WI38 (cell line): ENCODE data around the gene SECISBP2.

Experiments
- H3K4me3 ChIP-seq: 2 replicates; pipeline ENCODE4 v1.5.1; 2011; ENCODE audit warnings: low read depth, mild to moderate bottlenecking, control low read depth, low read length
- TF ChIP-seq, protein P1 (sequence below): IDR thresholded peaks from 2 replicates; pipeline ENCODE4 v1.5.1; 2012; ENCODE audit warnings: low read depth, mild to moderate bottlenecking, control low read depth, low read length

SECISBP2 gene

DNA sequence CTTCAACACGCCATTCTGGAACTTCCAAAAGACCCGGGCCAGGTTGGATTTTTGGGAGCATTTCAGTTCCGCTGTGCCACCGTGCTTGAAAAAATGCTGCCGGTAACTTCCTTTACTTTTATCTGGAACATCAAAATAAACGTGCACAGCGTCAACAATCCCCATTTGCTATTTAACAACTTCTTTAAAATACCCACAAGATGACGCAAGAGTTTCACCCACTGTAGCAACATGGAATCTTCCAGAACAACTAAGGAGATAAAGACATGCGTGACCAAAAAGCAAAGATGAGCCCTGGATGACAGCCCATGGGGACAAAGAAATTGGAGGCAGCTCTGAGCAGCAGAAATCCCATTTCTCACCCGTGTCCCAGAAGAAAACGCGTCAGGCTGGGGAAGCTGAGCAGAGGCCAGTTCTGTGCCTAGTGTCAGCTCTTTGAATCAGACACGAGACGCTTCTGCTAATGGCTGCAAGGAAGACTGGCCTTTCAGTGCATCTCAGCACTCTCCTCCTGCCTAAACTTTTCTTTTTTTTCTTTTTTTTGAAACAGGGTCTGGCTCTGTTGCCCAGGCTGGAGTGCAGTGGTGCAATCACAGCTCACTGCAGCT lies 61.3 kb downstream of the SECISBP2 start:
- TF ChIP-seq, protein P1, sequence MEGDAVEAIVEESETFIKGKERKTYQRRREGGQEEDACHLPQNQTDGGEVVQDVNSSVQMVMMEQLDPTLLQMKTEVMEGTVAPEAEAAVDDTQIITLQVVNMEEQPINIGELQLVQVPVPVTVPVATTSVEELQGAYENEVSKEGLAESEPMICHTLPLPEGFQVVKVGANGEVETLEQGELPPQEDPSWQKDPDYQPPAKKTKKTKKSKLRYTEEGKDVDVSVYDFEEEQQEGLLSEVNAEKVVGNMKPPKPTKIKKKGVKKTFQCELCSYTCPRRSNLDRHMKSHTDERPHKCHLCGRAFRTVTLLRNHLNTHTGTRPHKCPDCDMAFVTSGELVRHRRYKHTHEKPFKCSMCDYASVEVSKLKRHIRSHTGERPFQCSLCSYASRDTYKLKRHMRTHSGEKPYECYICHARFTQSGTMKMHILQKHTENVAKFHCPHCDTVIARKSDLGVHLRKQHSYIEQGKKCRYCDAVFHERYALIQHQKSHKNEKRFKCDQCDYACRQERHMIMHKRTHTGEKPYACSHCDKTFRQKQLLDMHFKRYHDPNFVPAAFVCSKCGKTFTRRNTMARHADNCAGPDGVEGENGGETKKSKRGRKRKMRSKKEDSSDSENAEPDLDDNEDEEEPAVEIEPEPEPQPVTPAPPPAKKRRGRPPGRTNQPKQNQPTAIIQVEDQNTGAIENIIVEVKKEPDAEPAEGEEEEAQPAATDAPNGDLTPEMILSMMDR = no peak
- H3K4me3 ChIP-seq = no peak overlapping the region

DNA sequence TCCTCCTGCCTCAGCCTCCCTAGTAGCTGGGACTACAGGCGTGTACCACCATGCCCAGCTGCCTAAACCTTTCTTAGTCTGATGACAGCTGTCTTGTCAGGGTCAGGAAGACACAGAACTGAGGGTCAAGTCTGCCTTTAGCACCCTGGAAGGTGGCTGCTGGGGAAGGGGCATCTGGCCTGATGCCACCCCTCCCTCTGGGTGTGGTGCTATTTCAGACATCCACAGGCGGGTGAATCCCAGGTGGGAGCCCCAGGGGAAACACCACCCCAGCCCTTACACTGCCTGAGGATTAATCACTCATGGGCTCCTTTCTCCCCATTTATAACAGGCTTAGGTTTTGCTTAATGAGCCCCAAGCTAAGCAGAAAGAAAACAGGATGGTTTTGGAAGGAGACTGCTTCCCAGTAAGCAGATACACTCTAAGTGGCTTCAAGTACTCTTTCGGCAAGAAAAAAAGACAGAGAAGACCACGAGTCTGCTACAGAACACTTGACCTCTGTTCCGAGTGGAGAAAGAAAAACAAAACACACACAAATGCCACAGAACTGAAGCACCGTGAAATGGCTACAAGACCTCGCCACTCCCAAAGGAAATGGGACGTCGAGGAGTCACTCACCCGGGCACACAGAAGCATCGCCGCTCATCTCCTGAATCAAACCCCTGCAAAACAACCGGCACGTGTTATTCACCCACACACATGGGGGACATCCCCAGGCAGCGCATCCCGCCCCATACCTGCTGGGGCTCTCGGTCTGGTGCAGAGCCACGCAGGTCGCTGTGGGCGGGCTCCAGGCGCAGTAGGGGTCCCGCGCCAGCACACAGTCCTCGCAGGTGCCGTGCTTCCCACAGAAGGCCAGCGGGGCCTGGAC lies 62.4 kb downstream of the SECISBP2 start:
- TF ChIP-seq, protein P1 = no peak
- no peak overlapping the region for H3K4me3 ChIP-seq

GRCh38 chr9:89381308-89381609 lies 63.0 kb downstream of the SECISBP2 start:
- no peak overlapping the region for H3K4me3 ChIP-seq
- TF ChIP-seq, protein P1 = no peak

GRCh38 chr9:89382026-89382986 lies 64.0 kb downstream of the SECISBP2 start:
- TF ChIP-seq, protein P1 = no peak

GRCh38 chr9:89383030-89383720 lies 64.9 kb downstream of the SECISBP2 start:
- no peak overlapping the region for H3K4me3 ChIP-seq
- TF ChIP-seq, protein P1 = no peak

More at GRCh38 chr9:89382026-89382986, 64.0 kb downstream of the SECISBP2 start:
- H3K4me3 ChIP-seq = no peak overlapping the region

DNA sequence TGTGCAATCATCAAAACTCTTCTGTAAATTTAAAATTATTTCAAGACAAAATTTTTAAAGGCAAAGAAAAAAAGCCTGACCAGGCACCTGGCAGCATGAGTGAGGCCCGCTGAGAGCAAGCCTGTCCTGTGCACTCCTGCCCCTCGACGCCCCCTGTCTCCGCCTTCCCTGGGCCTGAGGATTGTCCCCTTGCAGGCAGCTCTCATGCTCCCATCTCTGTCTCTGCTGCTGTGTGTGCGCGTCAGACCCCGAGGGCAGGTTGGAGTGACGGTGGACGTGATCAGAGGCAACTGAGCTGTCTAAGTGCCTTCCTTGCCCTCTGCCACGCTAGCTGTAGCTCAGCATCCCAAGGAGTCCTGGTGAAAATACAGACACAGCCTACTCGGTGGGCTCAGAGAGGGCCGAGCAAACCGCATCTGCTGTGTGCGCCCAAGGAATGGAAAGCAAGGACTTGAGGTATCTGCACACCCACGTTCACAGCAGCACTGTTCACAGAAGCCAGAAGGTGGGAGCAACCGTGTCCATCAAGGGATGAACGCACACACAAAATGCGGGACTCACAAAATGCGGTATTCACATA lies 65.5 kb downstream of the SECISBP2 start:
- TF ChIP-seq, protein P1 = no peak
- no peak overlapping the region for H3K4me3 ChIP-seq
